ENCODE results near the gene RHEBL1. TPM values are rescaled to one million over a fixed set of nuclear protein-coding genes. Genes with fewer than 3 reads are reported as not detected.
"Not testable (repeated sequence)": the region's sequence is repeated elsewhere in the genome, so short reads cannot be mapped to it uniquely, and the experiment has no call there.

Gene RHEBL1
- total and polyA plus RNA-seq, 2 of the 8 experiments (the other 6 are each of a cell fraction or from before 2014, with no cell fraction given), result 7.5 to 9.4 TPM

GRCh38 chr12:49064767-49065152, 5.0 kb downstream of the RHEBL1 start (continued):
- no peak for TF ChIP-seq GTF2F1 (IDR thresholded peaks at IDR 0.05; ENCODE audit: borderline replicate concordance, low read depth, low read length)
- TF ChIP-seq TBP (IDR thresholded peaks at IDR 0.05; ENCODE audit: low read depth, low read length), result no peak
- TF ChIP-seq TEAD4 (IDR thresholded peaks at IDR 0.05; ENCODE audit: low read depth, low read length), result no peak

GRCh38 chr12:49061916-49062315, 7.9 kb downstream of the RHEBL1 start:
- H3K9ac ChIP-seq (replicated peaks in 1 of 4; ENCODE audit: extremely low read depth in 1 of 4, low read depth in 3 of 4, low read length in 3 of 4); H2BK15ac ChIP-seq (ENCODE audit: low read length): not testable (repeated sequence)

More at GRCh38 chr12:49061916-49062315, 7.9 kb downstream of the RHEBL1 start:
- peaks cover 20 to 23% of the 10 kb centered on the region in 2 experiments for H4K20me1 ChIP-seq (replicated peaks in 1 of 2; ENCODE audit: control insufficient read depth in 1 of 2, insufficient read depth in 2 of 2, low read length in 2 of 2)
- H3K23ac ChIP-seq (ENCODE audit: insufficient read length); H3K14ac ChIP-seq (ENCODE audit: insufficient read length); H2BK120ac ChIP-seq (replicated peaks; ENCODE audit: low read depth, low read length); H4K91ac ChIP-seq (replicated peaks; ENCODE audit: insufficient read length, low read length); H2AK5ac ChIP-seq (ENCODE audit: low read depth, low read length); H3K9me3 ChIP-seq (ENCODE audit: insufficient read depth in 2 of 2, low read depth in 1 of 2, low read length in 1 of 2); H4K8ac ChIP-seq (ENCODE audit: extremely low read depth, insufficient read depth, low read length); H3K27me3 ChIP-seq (replicated peaks in 1 of 4; ENCODE audit: control insufficient read depth in 3 of 4, extremely low read depth in 1 of 4, insufficient read depth in 3 of 4, low read length in 3 of 4); H3K56ac ChIP-seq (replicated peaks; ENCODE audit: insufficient read length, low read depth, low read length); H2BK12ac ChIP-seq (ENCODE audit: low read depth, low read length); H3K18ac ChIP-seq (ENCODE audit: extremely low read depth, low read length); H2BK20ac ChIP-seq (ENCODE audit: low read length); H3K27ac ChIP-seq (ENCODE audit: low read depth, low read length); H4K5ac ChIP-seq (ENCODE audit: insufficient read length, low read depth, low read length); H2BK5ac ChIP-seq (ENCODE audit: low read depth, low read length); H3K36me3 ChIP-seq (ENCODE audit: control insufficient read depth in 2 of 4, insufficient read depth in 4 of 4, low read length in 3 of 4); FAIRE-seq; H3K4ac ChIP-seq (replicated peaks; ENCODE audit: insufficient read length, low read depth, low read length); H2AFZ ChIP-seq (ENCODE audit: low read length); DNase-seq (ENCODE audit: low read depth in 1 of 2, low spot score in 2 of 2); H3K4me3 ChIP-seq (ENCODE audit: extremely low read depth in 1 of 4, insufficient read depth in 2 of 4, low read depth in 3 of 4, low read length in 4 of 4): not testable (repeated sequence)
- H3K23me2 ChIP-seq (ENCODE audit: low read depth, low read length), result peaks cover 15% of the 10 kb centered on the region
- peaks cover 20% of the 10 kb centered on the region for H3K79me1 ChIP-seq (ENCODE audit: low read depth, low read length)
- H3K4me2 ChIP-seq (ENCODE audit: insufficient read depth in 1 of 2, low read depth in 2 of 2, low read length in 2 of 2), result peak overlapping the region in 1 of 2 experiments; percentile 81; a peak in 1 of 4 replicates
- H3K79me2 ChIP-seq (ENCODE audit: control insufficient read depth in 1 of 2, insufficient read depth in 2 of 2, low read length in 2 of 2), result peaks cover 28 to 33% of the 10 kb centered on the region in 2 experiments
- ChIA-PET POLR2A (ENCODE audit: partially characterized antibody) (interaction anchor here (0.6 to 4.6 kb wide), 4 partner anchors 24 to 196 kb away, joined by 3 to 32 read pairs (median 4); partner anchors contain the start of genes RND1 and TUBA1B), CTCF (ENCODE audit: partially characterized antibody) (interaction anchor here (0.6 to 10.0 kb wide), 6 partner anchors 22 to 173 kb away, joined by 3 to 129 read pairs (median 58); partner anchors contain the start of genes DHH and TUBA1B)
- peaks cover 9 to 23% (median 12%) of the 10 kb centered on the region in 4 experiments for H3K4me1 ChIP-seq (replicated peaks in 1 of 4; ENCODE audit: control insufficient read depth in 3 of 4, insufficient read depth in 4 of 4, low read length in 3 of 4)
- WGBS, 2 experiments (ENCODE audit: extremely low coverage in 1 of 2, insufficient coverage in 1 of 2, insufficient read length in 1 of 2, insufficient replicate concordance in 2 of 2, low coverage in 1 of 2, low lambda C conversion rate in 2 of 2, missing lambda C conversion rate in 1 of 2), result 94% methylated on average over 16 of the region's 17 CpGs; no CpG with 5 or more reads in 1 of the 2 experiments

All from H1 (cell line).